ENCODE results near the gene TOGARAM2. TPM values are rescaled to one million over a fixed set of nuclear protein-coding genes. Genes with fewer than 3 reads are reported as not detected.
A peak's percentile ranks its signal among the peaks of the same experiment; 100 is the strongest.

Gene TOGARAM2
- total RNA-seq, 1 donor = 0.72 TPM

- peaks cover 8% of the 10 kb centered on the region for H3K4me1 ChIP-seq (ENCODE audit: insufficient read depth, low read length)
- H2AFZ ChIP-seq (ENCODE audit: low read length) = peak overlapping the region; percentile 94
- no peak overlapping the region for H3K27ac ChIP-seq (ENCODE audit: low read depth, low read length)
- DNase-seq (ENCODE audit: insufficient read length, low spot score, missing footprints) = no peak
- H4K20me1 ChIP-seq (ENCODE audit: insufficient read depth, low read length) = no peaks in the 10 kb centered on the region
- peak overlapping the region; percentile 71 for H3K4me3 ChIP-seq (ENCODE audit: insufficient read depth, low read length)
- H3K27me3 ChIP-seq (ENCODE audit: insufficient read depth, low read length) = peaks cover 8% of the 10 kb centered on the region
- H3K36me3 ChIP-seq (ENCODE audit: insufficient read depth, low read length) = no peaks in the 10 kb centered on the region
- no peaks in the 10 kb centered on the region for H3K79me2 ChIP-seq (ENCODE audit: insufficient read depth, low read length)
- H3K4me2 ChIP-seq (ENCODE audit: insufficient read depth, low read length) = peak overlapping the region; percentile 95
- H3K9me3 ChIP-seq (ENCODE audit: low read depth, low read length) = no peaks in the 10 kb centered on the region
- TF ChIP-seq CTCF (IDR thresholded peaks at IDR 0.05; ENCODE audit: extremely low read depth, low read depth, low read length) = peak; percentile 46
These were observed 24.2 kb upstream of the TOGARAM2 start for GRCh38 chr2:28956890-28957289.

GRCh38 chr2:28958689-28959088, 22.4 kb upstream of the TOGARAM2 start:
- peak overlapping the region; percentile 18 for H3K4me3 ChIP-seq (ENCODE audit: insufficient read depth, low read length)
- peaks cover 4% of the 10 kb centered on the region for H3K4me1 ChIP-seq (ENCODE audit: insufficient read depth, low read length)
- peak; percentile 71 for TF ChIP-seq CTCF (IDR thresholded peaks at IDR 0.05; ENCODE audit: extremely low read depth, low read depth, low read length)
- peak overlapping the region; percentile 20 for H2AFZ ChIP-seq (ENCODE audit: low read length)
- no peaks in the 10 kb centered on the region for H4K20me1 ChIP-seq (ENCODE audit: insufficient read depth, low read length)
- H3K79me2 ChIP-seq (ENCODE audit: insufficient read depth, low read length) = no peaks in the 10 kb centered on the region
- peaks cover 11% of the 10 kb centered on the region for H3K27me3 ChIP-seq (ENCODE audit: insufficient read depth, low read length)
- H3K9me3 ChIP-seq (ENCODE audit: low read depth, low read length) = no peaks in the 10 kb centered on the region
- H3K4me2 ChIP-seq (ENCODE audit: insufficient read depth, low read length) = peak overlapping the region; percentile 61
- H3K36me3 ChIP-seq (ENCODE audit: insufficient read depth, low read length) = no peaks in the 10 kb centered on the region
- peak; percentile 89 for DNase-seq (ENCODE audit: insufficient read length, low spot score, missing footprints)
- no peak overlapping the region for H3K27ac ChIP-seq (ENCODE audit: low read depth, low read length)

- Histone ChIP-seq H4K20me1 (ENCODE audit: insufficient read depth, low read length) (no peaks in the 10 kb centered on the region), H3K27me3 (ENCODE audit: insufficient read depth, low read length) (peaks cover 8% of the 10 kb centered on the region), H3K79me2 (ENCODE audit: insufficient read depth, low read length) (no peaks in the 10 kb centered on the region), H2AFZ (ENCODE audit: low read length) (no peak overlapping the region), H3K4me2 (ENCODE audit: insufficient read depth, low read length) (no peak overlapping the region), H3K4me3 (ENCODE audit: insufficient read depth, low read length) (no peak overlapping the region), H3K4me1 (ENCODE audit: insufficient read depth, low read length) (peaks cover 4% of the 10 kb centered on the region), H3K27ac (ENCODE audit: low read depth, low read length) (no peak overlapping the region), H3K9me3 (ENCODE audit: low read depth, low read length) (no peaks in the 10 kb centered on the region), H3K36me3 (ENCODE audit: insufficient read depth, low read length) (no peaks in the 10 kb centered on the region)
- TF ChIP-seq CTCF (IDR thresholded peaks at IDR 0.05; ENCODE audit: extremely low read depth, low read depth, low read length) = no peak
- no peak for DNase-seq (ENCODE audit: insufficient read length, low spot score, missing footprints)
These were observed 20.7 kb upstream of the TOGARAM2 start for GRCh38 chr2:28960401-28960800.

- Histone ChIP-seq H3K27ac (ENCODE audit: low read depth, low read length) (no peak overlapping the region), H3K4me3 (ENCODE audit: insufficient read depth, low read length) (no peak overlapping the region), H3K4me2 (ENCODE audit: insufficient read depth, low read length) (no peak overlapping the region), H3K4me1 (ENCODE audit: insufficient read depth, low read length) (no peaks in the 10 kb centered on the region), H3K27me3 (ENCODE audit: insufficient read depth, low read length) (peaks cover 9% of the 10 kb centered on the region), H3K79me2 (ENCODE audit: insufficient read depth, low read length) (no peaks in the 10 kb centered on the region), H3K9me3 (ENCODE audit: low read depth, low read length) (no peaks in the 10 kb centered on the region), H4K20me1 (ENCODE audit: insufficient read depth, low read length) (no peaks in the 10 kb centered on the region), H2AFZ (ENCODE audit: low read length) (no peak overlapping the region), H3K36me3 (ENCODE audit: insufficient read depth, low read length) (no peaks in the 10 kb centered on the region)
- no peak for DNase-seq (ENCODE audit: insufficient read length, low spot score, missing footprints)
- no peak for TF ChIP-seq CTCF (IDR thresholded peaks at IDR 0.05; ENCODE audit: extremely low read depth, low read depth, low read length)
These were observed 18.6 kb upstream of the TOGARAM2 start for GRCh38 chr2:28962505-28962904.
